ENCODE data around the gene ARHGAP31. TPM values are rescaled to one million over a fixed set of nuclear protein-coding genes. Genes with fewer than 3 reads are reported as not detected.
A peak's percentile ranks its signal among the peaks of the same experiment; 100 is the strongest.

ARHGAP31 gene
- total RNA-seq, 5 donors from 2014 or later (not counting 1 experiment from before 2014, with no cell fraction given): 2.7 to 5.1 (median 3.4) TPM

DNA sequence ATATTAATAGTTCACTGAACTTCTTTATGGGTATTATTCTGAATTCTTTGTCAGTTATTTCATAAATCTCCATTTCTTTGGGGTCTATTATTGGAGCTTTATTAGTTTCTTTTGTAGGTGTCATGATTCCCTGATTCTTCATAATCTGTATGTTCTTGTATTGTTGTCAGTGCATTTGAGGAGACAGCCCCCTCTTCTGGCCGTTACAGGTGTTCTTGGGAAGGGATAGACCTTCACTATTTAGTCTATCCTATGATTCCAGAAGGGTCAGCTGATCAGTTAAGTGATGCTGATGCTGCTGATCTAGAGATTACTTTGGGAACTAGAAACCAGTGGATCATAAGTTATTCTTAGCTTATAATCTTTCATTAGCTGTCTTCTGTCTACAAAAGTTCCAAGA, 134.4 kb downstream of the ARHGAP31 start:
- H3K36me3 Mint-ChIP-seq: peaks cover 71% of the 10 kb centered on the region
- peaks cover 30 to 69% (median 49%) of the 10 kb centered on the region in 3 donors for H3K9me3 Mint-ChIP-seq
- WGBS (ENCODE audit: insufficient coverage): no CpG with 5 or more reads among the region's 1 CpG
- H3K27me3 Mint-ChIP-seq: no peaks in the 10 kb centered on the region
- no peak overlapping the region for H3K27ac Mint-ChIP-seq
- peaks cover 9% of the 10 kb centered on the region for H3K9me3 ChIP-seq
- H3K4me3 Mint-ChIP-seq: no peak overlapping the region
- H3K36me3 ChIP-seq (ENCODE audit: control insufficient read depth in 2 of 2, extremely low read depth in 1 of 2, insufficient read depth in 1 of 2, low read length in 1 of 2): peaks cover 0 to 33% of the 10 kb centered on the region in 2 donors
- ATAC-seq (replicated peaks in 1 of 4) (no peak), DNase-seq (no peak)
- no peaks in the 10 kb centered on the region for H3K27me3 ChIP-seq (replicated peaks in 1 of 2; ENCODE audit: control insufficient read depth in 2 of 2, extremely low read depth in 1 of 2, insufficient read depth in 2 of 2, low read length in 1 of 2)
- no peaks in the 10 kb centered on the region for H3K4me1 ChIP-seq (ENCODE audit: control insufficient read depth in 1 of 2, extremely low read depth in 1 of 2, insufficient read depth in 2 of 2, low read length in 2 of 2)
- H3K4me3 ChIP-seq (ENCODE audit: control insufficient read depth in 1 of 2, extremely low read depth in 1 of 2, low read length in 1 of 2): no peak overlapping the region
- CTCF ChIA-PET: no interaction called here
- H3K4me1 Mint-ChIP-seq: no peaks in the 10 kb centered on the region
- POLR2A ChIA-PET: no interaction called here
- H3K27ac ChIP-seq (ENCODE audit: low read length): no peak overlapping the region

GRCh38 chr3:119433613-119434325, 139.6 kb downstream of the ARHGAP31 start:
- no peak overlapping the region for H3K4me3 Mint-ChIP-seq
- H3K27me3 ChIP-seq (replicated peaks in 1 of 2; ENCODE audit: control insufficient read depth in 2 of 2, extremely low read depth in 1 of 2, insufficient read depth in 2 of 2, low read length in 1 of 2): no peaks in the 10 kb centered on the region
- H3K36me3 Mint-ChIP-seq: peaks cover 94% of the 10 kb centered on the region
- POLR2A ChIA-PET: interaction anchor here in 1 of 2 donors (1.1 kb wide), 1 partner anchor 29 kb away, joined by 4 read pairs; no protein-coding TSS in a partner anchor
- H3K36me3 ChIP-seq (ENCODE audit: control insufficient read depth in 2 of 2, extremely low read depth in 1 of 2, insufficient read depth in 1 of 2, low read length in 1 of 2): peaks cover 12 to 78% of the 10 kb centered on the region in 2 donors
- H3K27me3 Mint-ChIP-seq: no peaks in the 10 kb centered on the region
- CTCF ChIA-PET: no interaction called here
- no CpG with 5 or more reads among the region's 3 CpGs for WGBS (ENCODE audit: insufficient coverage)
- peaks cover 3% of the 10 kb centered on the region for H3K9me3 ChIP-seq
- H3K27ac ChIP-seq (ENCODE audit: low read length): no peak overlapping the region
- ATAC-seq (replicated peaks in 1 of 4) (no peak), DNase-seq (no peak)
- H3K4me3 ChIP-seq (ENCODE audit: control insufficient read depth in 1 of 2, extremely low read depth in 1 of 2, low read length in 1 of 2): no peak overlapping the region
- H3K4me1 ChIP-seq (ENCODE audit: control insufficient read depth in 1 of 2, extremely low read depth in 1 of 2, insufficient read depth in 2 of 2, low read length in 2 of 2): peaks cover 0 to 4% of the 10 kb centered on the region in 2 experiments
- H3K4me1 Mint-ChIP-seq: peaks cover 0 to 2% (median 0%) of the 10 kb centered on the region in 3 donors
- H3K27ac Mint-ChIP-seq: no peak overlapping the region
- peaks cover 13 to 25% (median 18%) of the 10 kb centered on the region in 3 donors for H3K9me3 Mint-ChIP-seq

- no peaks in the 10 kb centered on the region for H3K27me3 ChIP-seq (replicated peaks in 1 of 2; ENCODE audit: control insufficient read depth in 2 of 2, extremely low read depth in 1 of 2, insufficient read depth in 2 of 2, low read length in 1 of 2)
- CTCF ChIA-PET: interaction anchor here in 1 of 2 donors (0.5 kb wide), 1 partner anchor 80 kb away, joined by 3 read pairs; no protein-coding TSS in a partner anchor
- H3K36me3 ChIP-seq (ENCODE audit: control insufficient read depth in 2 of 2, extremely low read depth in 1 of 2, insufficient read depth in 1 of 2, low read length in 1 of 2): peaks cover 12 to 76% of the 10 kb centered on the region in 2 donors
- DNase-seq (no peak), ATAC-seq (replicated peaks in 1 of 4) (no peak)
- H3K4me1 Mint-ChIP-seq: peaks cover 0 to 2% (median 0%) of the 10 kb centered on the region in 3 donors
- H3K9me3 ChIP-seq: peaks cover 2% of the 10 kb centered on the region
- no peak overlapping the region for H3K27ac Mint-ChIP-seq
- POLR2A ChIA-PET: interaction anchor here in 1 of 2 donors (0.6 kb wide), 2 partner anchors 20 to 29 kb away, joined by 3 to 5 read pairs; partner anchors contain the start of gene TMEM39A
- no peak overlapping the region for H3K4me3 ChIP-seq (ENCODE audit: control insufficient read depth in 1 of 2, extremely low read depth in 1 of 2, low read length in 1 of 2)
- peaks cover 0 to 4% of the 10 kb centered on the region in 2 experiments for H3K4me1 ChIP-seq (ENCODE audit: control insufficient read depth in 1 of 2, extremely low read depth in 1 of 2, insufficient read depth in 2 of 2, low read length in 2 of 2)
- H3K4me3 Mint-ChIP-seq: no peak overlapping the region
- no peak overlapping the region for H3K27ac ChIP-seq (ENCODE audit: low read length)
- 100% methylated on average over 2 of the region's 4 CpGs for WGBS (ENCODE audit: insufficient coverage)
- H3K36me3 Mint-ChIP-seq: peaks cover 86% of the 10 kb centered on the region
- H3K9me3 Mint-ChIP-seq: peaks cover 8 to 17% (median 11%) of the 10 kb centered on the region in 3 donors
- H3K27me3 Mint-ChIP-seq: no peaks in the 10 kb centered on the region
Observed at GRCh38 chr3:119434703-119435102, 140.5 kb downstream of the ARHGAP31 start.

GRCh38 chr3:119436977-119437376, 142.8 kb downstream of the ARHGAP31 start:
- Mint-ChIP-seq H3K27me3 (no peaks in the 10 kb centered on the region), H3K36me3 (peaks cover 82% of the 10 kb centered on the region), H3K9me3 (peaks cover 0 to under 1% (median 0%) of the 10 kb centered on the region in 3 donors), H3K4me1 (peaks cover 0 to 2% (median 0%) of the 10 kb centered on the region in 3 donors), H3K4me3 (no peak overlapping the region), H3K27ac (no peak overlapping the region)
- Histone ChIP-seq H3K9me3 (no peaks in the 10 kb centered on the region), H3K27me3 (replicated peaks in 1 of 2; ENCODE audit: control insufficient read depth in 2 of 2, extremely low read depth in 1 of 2, insufficient read depth in 2 of 2, low read length in 1 of 2) (no peaks in the 10 kb centered on the region), H3K4me3 (ENCODE audit: control insufficient read depth in 1 of 2, extremely low read depth in 1 of 2, low read length in 1 of 2) (no peak overlapping the region), H3K4me1 (ENCODE audit: control insufficient read depth in 1 of 2, extremely low read depth in 1 of 2, insufficient read depth in 2 of 2, low read length in 2 of 2) (peaks cover 0 to 4% of the 10 kb centered on the region in 2 experiments), H3K36me3 (ENCODE audit: control insufficient read depth in 2 of 2, extremely low read depth in 1 of 2, insufficient read depth in 1 of 2, low read length in 1 of 2) (peaks cover 12 to 69% of the 10 kb centered on the region in 2 donors), H3K27ac (ENCODE audit: low read length) (no peak overlapping the region)
- ChIA-PET CTCF (no interaction called here), POLR2A (interaction anchor here in 1 of 2 donors (0.6 kb wide), 1 partner anchor 11 kb away, joined by 5 read pairs; no protein-coding TSS in a partner anchor)
- no peak for ATAC-seq (replicated peaks in 1 of 4)
- DNase-seq: no peak
- WGBS (ENCODE audit: insufficient coverage): no CpG with 5 or more reads among the region's 1 CpG

DNA sequence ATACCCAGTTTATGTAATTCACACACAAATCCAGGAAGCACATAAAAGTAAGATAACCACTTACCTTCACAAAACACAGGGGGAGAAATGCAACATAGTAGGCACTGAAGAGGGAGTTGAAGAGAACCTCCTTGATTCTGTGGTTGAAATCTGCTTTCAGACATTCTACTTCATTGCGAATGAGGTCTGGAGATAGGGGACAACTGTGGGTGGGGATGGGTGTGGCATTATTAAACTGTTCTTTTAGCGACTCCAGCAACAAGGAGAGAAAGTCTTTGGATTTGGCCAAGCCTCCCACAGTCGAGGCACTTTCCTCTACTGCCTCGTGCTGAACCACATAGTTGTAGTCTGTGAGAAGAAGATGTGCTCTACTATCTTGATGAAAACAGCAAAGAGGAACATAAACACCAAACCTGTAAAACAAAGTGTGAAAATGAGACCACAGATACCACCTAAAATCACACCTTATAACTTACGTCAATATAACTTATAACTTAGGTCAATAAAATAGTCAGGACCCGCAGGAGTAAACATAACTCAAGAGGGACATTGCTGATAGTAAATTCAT, 143.6 kb downstream of the ARHGAP31 start:
- DNase-seq: peak in 1 of 35 experiments; percentile 24
- CTCF ChIA-PET: no interaction called here
- Mint-ChIP-seq H3K27ac (no peak overlapping the region), H3K4me3 (no peak overlapping the region), H3K9me3 (no peaks in the 10 kb centered on the region), H3K4me1 (peaks cover 0 to 2% (median 0%) of the 10 kb centered on the region in 3 donors), H3K27me3 (no peaks in the 10 kb centered on the region), H3K36me3 (peaks cover 82% of the 10 kb centered on the region)
- Histone ChIP-seq H3K27me3 (replicated peaks in 1 of 2; ENCODE audit: control insufficient read depth in 2 of 2, extremely low read depth in 1 of 2, insufficient read depth in 2 of 2, low read length in 1 of 2) (no peaks in the 10 kb centered on the region), H3K27ac (ENCODE audit: low read length) (no peak overlapping the region), H3K9me3 (no peaks in the 10 kb centered on the region), H3K4me1 (ENCODE audit: control insufficient read depth in 1 of 2, extremely low read depth in 1 of 2, insufficient read depth in 2 of 2, low read length in 2 of 2) (peaks cover 0 to 4% of the 10 kb centered on the region in 2 experiments), H3K36me3 (ENCODE audit: control insufficient read depth in 2 of 2, extremely low read depth in 1 of 2, insufficient read depth in 1 of 2, low read length in 1 of 2) (peaks cover 12 to 71% of the 10 kb centered on the region in 2 donors), H3K4me3 (ENCODE audit: control insufficient read depth in 1 of 2, extremely low read depth in 1 of 2, low read length in 1 of 2) (no peak overlapping the region)
- 80% methylated on average over 1 of the region's 6 CpGs for WGBS (ENCODE audit: insufficient coverage)
- POLR2A ChIA-PET: interaction anchor here in 1 of 2 donors (0.6 kb wide), 1 partner anchor 176 kb away, joined by 6 read pairs; no protein-coding TSS in a partner anchor
- ATAC-seq (replicated peaks in 1 of 4): peak in 1 of 4 experiments; percentile 26

GRCh38 chr3:119443179-119443578, 149.0 kb downstream of the ARHGAP31 start:
- ATAC-seq (replicated peaks in 1 of 4) (no peak), DNase-seq (no peak)
- Mint-ChIP-seq H3K27ac (no peak overlapping the region), H3K36me3 (peaks cover 59% of the 10 kb centered on the region), H3K4me1 (peaks cover 0 to 3% (median 0%) of the 10 kb centered on the region in 3 donors), H3K9me3 (no peaks in the 10 kb centered on the region), H3K27me3 (no peaks in the 10 kb centered on the region), H3K4me3 (no peak overlapping the region)
- H3K9me3 ChIP-seq: no peaks in the 10 kb centered on the region
- ChIA-PET CTCF (interaction anchor here (0.6 to 0.7 kb wide), 2 partner anchors 215 to 990 kb away, joined by 3 to 6 read pairs; no protein-coding TSS in a partner anchor), POLR2A (interaction anchor here (0.6 to 0.9 kb wide), 2 partner anchors 20 to 21 kb away, joined by 4 to 8 read pairs; partner anchors contain the start of gene TMEM39A (in 1 of the 2))
- H3K36me3 ChIP-seq (ENCODE audit: control insufficient read depth in 2 of 2, extremely low read depth in 1 of 2, insufficient read depth in 1 of 2, low read length in 1 of 2): peaks cover 8 to 41% of the 10 kb centered on the region in 2 donors
- H3K4me1 ChIP-seq (ENCODE audit: control insufficient read depth in 1 of 2, extremely low read depth in 1 of 2, insufficient read depth in 2 of 2, low read length in 2 of 2): no peaks in the 10 kb centered on the region
- no peak overlapping the region for H3K4me3 ChIP-seq (ENCODE audit: control insufficient read depth in 1 of 2, extremely low read depth in 1 of 2, low read length in 1 of 2)
- no peaks in the 10 kb centered on the region for H3K27me3 ChIP-seq (replicated peaks in 1 of 2; ENCODE audit: control insufficient read depth in 2 of 2, extremely low read depth in 1 of 2, insufficient read depth in 2 of 2, low read length in 1 of 2)
- no peak overlapping the region for H3K27ac ChIP-seq (ENCODE audit: low read length)

Measured in T-cell (primary cell).